ENCODE data around the gene WASF2.

GRCh38 chr1:27393641-27394281 is 96.2 kb downstream of the WASF2 start:
- TF ChIP-seq SIN3A (IDR thresholded peaks at IDR 0.05; ENCODE audit: borderline replicate concordance, insufficient read depth, low read length) = no peak
- no peak for TF ChIP-seq REST (IDR thresholded peaks at IDR 0.05; ENCODE audit: insufficient read depth in 1 of 2, low read depth in 2 of 2, low read length in 2 of 2)

Data from PFSK-1 (cell line).